ENCODE results near the gene ASTN2.

DNA sequence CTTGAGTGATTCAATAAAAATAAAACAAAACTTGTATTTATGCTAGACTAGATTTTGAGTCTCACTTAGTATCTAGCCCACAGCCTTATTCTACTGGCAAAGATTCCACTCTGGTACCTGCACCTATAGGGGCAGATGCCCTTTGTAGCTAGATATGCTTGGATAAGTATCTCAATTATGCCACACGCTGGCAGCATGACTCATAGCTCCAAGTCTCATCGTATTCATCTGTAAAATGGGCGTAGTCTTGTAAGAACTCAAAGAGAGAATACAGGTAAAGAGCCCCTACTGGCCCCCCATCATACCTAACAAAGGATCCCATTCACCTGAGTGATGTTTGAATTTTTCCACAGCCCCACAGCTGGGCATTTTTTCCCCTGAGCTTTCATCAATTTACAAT lies 45.9 kb upstream of the ASTN2 start:
- TF ChIP-seq, protein P1, sequence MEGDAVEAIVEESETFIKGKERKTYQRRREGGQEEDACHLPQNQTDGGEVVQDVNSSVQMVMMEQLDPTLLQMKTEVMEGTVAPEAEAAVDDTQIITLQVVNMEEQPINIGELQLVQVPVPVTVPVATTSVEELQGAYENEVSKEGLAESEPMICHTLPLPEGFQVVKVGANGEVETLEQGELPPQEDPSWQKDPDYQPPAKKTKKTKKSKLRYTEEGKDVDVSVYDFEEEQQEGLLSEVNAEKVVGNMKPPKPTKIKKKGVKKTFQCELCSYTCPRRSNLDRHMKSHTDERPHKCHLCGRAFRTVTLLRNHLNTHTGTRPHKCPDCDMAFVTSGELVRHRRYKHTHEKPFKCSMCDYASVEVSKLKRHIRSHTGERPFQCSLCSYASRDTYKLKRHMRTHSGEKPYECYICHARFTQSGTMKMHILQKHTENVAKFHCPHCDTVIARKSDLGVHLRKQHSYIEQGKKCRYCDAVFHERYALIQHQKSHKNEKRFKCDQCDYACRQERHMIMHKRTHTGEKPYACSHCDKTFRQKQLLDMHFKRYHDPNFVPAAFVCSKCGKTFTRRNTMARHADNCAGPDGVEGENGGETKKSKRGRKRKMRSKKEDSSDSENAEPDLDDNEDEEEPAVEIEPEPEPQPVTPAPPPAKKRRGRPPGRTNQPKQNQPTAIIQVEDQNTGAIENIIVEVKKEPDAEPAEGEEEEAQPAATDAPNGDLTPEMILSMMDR (conservative IDR thresholded peaks at IDR 0.05), result no peak
- TF ChIP-seq ZFX (IDR thresholded peaks at IDR 0.05), result no peak
